Epithelial cell of proximal tubule (primary cell): ENCODE data around the gene AGER. TPM values are rescaled to one million over a fixed set of nuclear protein-coding genes. Genes with fewer than 3 reads are reported as not detected.

Experiments used
- DNase-seq: peaks from one replicate; pipeline ENCODE4 v3.0.0-alpha.2; 2011; ENCODE audit warnings: low read depth
- H3K4me3 ChIP-seq: 2 replicates; pipeline ENCODE4 v1.5.1; 2011; ENCODE audit warnings: low read depth, mild to moderate bottlenecking, low read length
- CTCF ChIP-seq: conservative IDR thresholded peaks from 2 replicates; pipeline ENCODE4 v1.5.1; 2012; ENCODE audit warnings: low read depth, mild to moderate bottlenecking, low read length
- total RNA-seq: library from RNA; depleted of rRNA; stranded (reverse); fragments of >200 nt; gene quantifications from 2 replicates; pipeline ENCODE4 v1.2.3, GENCODE V29; 2015

Gene AGER
- total RNA-seq, 1 donor from 2014 or later, result 1.4 TPM

DNA sequence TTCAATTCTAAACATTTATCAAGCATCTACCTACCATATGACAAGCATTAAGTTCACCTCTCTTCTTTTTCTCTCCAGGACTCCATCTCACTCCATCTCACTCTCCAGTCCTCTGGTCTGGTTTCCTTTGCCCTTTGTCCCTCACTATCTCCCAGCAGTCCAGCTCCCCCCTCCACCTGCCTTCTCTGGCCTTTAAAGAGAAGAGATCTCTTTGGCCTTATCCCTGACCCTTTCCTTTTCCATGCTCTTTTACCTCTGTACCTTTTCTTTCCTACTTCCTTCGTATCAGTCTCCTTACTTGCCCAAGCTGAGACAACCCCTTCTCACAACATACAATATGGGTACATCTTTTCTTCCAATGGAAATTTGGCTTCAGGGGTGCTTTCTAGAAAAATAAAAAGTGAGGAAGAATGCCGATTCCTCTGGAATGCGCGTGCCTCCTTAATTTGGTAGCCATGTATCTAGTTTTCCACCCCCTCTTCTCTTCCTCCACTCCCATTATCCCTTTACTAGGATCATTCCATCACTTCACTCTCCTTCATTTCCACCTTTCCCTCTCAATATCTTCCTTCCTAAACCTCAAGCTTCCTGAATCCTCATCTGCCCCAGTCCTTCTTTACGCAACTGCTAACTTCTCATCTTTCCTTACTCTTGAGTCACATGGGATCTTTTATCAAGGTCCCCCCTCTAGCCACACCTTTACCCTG, 7.4 kb downstream of the AGER start:
- peak overlapping the region; percentile 99 for H3K4me3 ChIP-seq
- TF ChIP-seq CTCF, result no peak
- DNase-seq, result no peak

DNA sequence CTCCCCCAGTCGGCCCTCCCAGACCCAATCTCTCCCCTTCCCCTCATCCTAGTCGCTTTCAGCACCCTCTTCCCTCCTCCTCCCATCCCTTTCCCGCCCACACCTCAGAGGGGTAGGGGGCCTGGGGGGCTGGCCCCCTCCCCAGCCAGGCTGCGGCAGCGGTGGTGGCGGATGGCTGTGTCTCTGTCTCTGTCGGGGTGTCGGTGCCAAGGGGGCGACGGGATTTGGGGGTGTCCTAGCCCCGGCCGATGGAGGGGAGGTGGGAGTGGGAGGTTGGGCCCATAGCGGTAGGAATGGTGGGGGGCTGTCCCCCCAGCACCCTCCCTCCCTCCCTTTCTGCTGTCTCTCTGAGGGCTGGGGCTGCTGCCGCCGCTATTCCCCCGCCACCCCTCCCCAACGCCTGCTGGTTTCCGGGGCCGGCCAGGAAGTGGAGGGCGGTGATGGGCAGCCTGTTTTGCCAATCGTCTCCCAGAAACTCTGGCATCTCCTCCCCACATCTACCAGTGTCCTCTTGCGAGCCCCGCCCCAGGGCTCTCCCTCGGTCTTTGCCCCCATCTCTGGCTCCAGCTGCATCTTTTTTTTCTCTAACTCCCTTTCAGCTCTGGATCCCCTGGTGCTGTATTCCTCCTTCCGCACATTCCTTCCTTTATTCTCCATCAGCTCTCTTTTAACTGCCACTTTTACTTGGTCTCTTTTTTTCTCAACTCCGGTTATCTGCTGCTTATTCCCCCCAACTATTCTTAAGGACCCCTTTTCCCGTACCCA, 8.2 kb downstream of the AGER start, which contains the start of gene AGPAT1:
Gene AGPAT1 (minus strand): TSS at position 374 of the 765 bp plus-strand sequence. CDS start 4,588 bp downstream, outside the sequence.
- DNase-seq, result no peak
- TF ChIP-seq CTCF, result no peak

DNA sequence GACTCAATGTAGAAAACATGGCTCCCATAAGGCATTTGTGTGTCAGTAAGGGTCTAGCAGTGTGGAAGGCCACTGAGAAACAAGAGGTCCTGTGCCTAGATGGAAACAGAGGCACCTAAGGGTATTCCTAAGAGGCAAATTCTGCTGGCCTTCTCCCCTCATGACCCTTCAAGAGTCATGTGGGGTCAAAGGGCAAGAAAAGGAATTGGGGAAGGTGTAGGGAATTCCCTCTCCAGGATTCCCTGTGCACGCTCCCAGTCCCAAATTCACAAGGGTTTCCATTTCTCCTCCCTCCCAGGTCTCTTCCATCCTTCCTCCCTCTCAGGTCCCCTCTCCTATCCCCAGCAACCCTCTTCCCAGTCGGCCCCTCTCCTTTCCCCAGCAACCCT, 8.7 kb downstream of the AGER start:
- TF ChIP-seq CTCF, result no peak
- no peak for DNase-seq

More for the DNA sequence above, 8.2 kb downstream of the AGER start, which contains the start of gene AGPAT1:
- H3K4me3 ChIP-seq, result peak within 1 kb of the TSS; percentile 99

GRCh38 chr6:32174416-32174815, 9.6 kb downstream of the AGER start:
- H3K4me3 ChIP-seq, result peak overlapping the region; percentile 99
- no peak for TF ChIP-seq CTCF
- no peak for DNase-seq

More for the DNA sequence above, 8.7 kb downstream of the AGER start:
- peak overlapping the region; percentile 99 for H3K4me3 ChIP-seq

DNA sequence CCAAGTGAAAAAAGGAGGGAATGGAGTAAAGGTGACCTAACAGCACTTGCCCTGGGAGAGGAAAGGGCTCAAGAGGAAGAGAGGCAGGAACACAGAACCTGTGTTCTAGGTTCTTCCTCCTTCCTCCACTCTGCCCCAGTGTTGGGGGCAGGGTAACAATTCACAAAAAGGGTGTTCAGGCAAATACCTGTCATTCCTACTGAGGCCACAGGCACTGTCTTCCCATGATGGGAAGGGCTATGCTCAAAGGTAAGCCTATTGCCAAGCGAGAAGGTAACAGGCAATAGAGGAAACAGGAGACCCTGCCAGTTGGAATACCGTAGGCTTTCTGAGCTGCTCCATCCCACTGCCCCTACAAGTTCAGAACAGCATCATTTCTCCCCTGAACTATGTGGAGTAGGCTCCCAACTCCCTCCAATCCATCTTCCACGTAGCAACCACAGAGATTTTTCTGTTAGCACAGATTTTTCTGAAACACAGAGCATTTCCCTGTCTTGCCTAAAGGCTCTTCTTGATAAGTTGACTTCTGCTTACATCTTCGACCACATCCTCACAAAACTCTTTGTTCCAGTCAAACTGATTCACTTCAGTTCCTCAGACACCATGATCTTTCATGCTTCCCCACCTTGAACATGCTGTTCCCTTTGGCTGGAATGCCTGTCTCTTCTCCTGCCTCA, 10.9 kb downstream of the AGER start:
- no peak overlapping the region for H3K4me3 ChIP-seq
- no peak for DNase-seq
- no peak for TF ChIP-seq CTCF

- DNase-seq, result no peak
- H3K4me3 ChIP-seq, result no peak overlapping the region
- TF ChIP-seq CTCF, result no peak
Measured at GRCh38 chr6:32171234-32171633, 12.8 kb downstream of the AGER start.
